Measurements from ENCODE around the gene COPG2.

The COPG2 gene

GRCh38 chr7:130483031-130483430 lies 185.5 kb downstream of the COPG2 start:
- TF ChIP-seq CTCF (IDR thresholded peaks at IDR 0.05; ENCODE audit: insufficient read depth, low read depth, low read length, missing control alignments), result no peak
- DNase-seq (ENCODE audit: low read depth), result no peak
- H3K4me3 ChIP-seq (ENCODE audit: low read depth, low read length), result no peak overlapping the region

- H3K4me3 ChIP-seq (ENCODE audit: low read depth, low read length), result no peak overlapping the region
- TF ChIP-seq CTCF (IDR thresholded peaks at IDR 0.05; ENCODE audit: insufficient read depth, low read depth, low read length, missing control alignments), result no peak
- no peak for DNase-seq (ENCODE audit: low read depth)
Measured at GRCh38 chr7:130481898-130482297, 186.7 kb downstream of the COPG2 start.

- no peak for TF ChIP-seq CTCF (IDR thresholded peaks at IDR 0.05; ENCODE audit: insufficient read depth, low read depth, low read length, missing control alignments)
- DNase-seq (ENCODE audit: low read depth), result no peak
- no peak overlapping the region for H3K4me3 ChIP-seq (ENCODE audit: low read depth, low read length)
Measured at GRCh38 chr7:130479716-130480400, 188.7 kb downstream of the COPG2 start.

- no peak overlapping the region for H3K4me3 ChIP-seq (ENCODE audit: low read depth, low read length)
- TF ChIP-seq CTCF (IDR thresholded peaks at IDR 0.05; ENCODE audit: insufficient read depth, low read depth, low read length, missing control alignments), result no peak
- DNase-seq (ENCODE audit: low read depth), result no peak
Measured at GRCh38 chr7:130478991-130479390, 189.6 kb downstream of the COPG2 start.

- no peak for TF ChIP-seq CTCF (IDR thresholded peaks at IDR 0.05; ENCODE audit: insufficient read depth, low read depth, low read length, missing control alignments)
- DNase-seq (ENCODE audit: low read depth), result no peak
- H3K4me3 ChIP-seq (ENCODE audit: low read depth, low read length), result no peak overlapping the region
Measured at GRCh38 chr7:130476297-130477150, 192.0 kb downstream of the COPG2 start.

GRCh38 chr7:130475776-130476175 lies 192.8 kb downstream of the COPG2 start:
- no peak for TF ChIP-seq CTCF (IDR thresholded peaks at IDR 0.05; ENCODE audit: insufficient read depth, low read depth, low read length, missing control alignments)
- DNase-seq (ENCODE audit: low read depth), result no peak
- H3K4me3 ChIP-seq (ENCODE audit: low read depth, low read length), result no peak overlapping the region
